HG03045 (cell line): Measurements from ENCODE around the gene PRCC.

ENCODE experiments used
- ATAC-seq: cut with Tn5 transposase; IDR thresholded peaks from one replicate; pipeline ENCODE4 v1.9.1; 2021; ENCODE audit warnings: mild to moderate bottlenecking, moderate library complexity; ENCODE audit not compliant: unreplicated experiment

The PRCC gene

GRCh38 chr1:156743367-156744302 lies 23.7 kb upstream of the PRCC start:
- no peak for ATAC-seq

- no peak for ATAC-seq
These were observed 23.0 kb upstream of the PRCC start for GRCh38 chr1:156744344-156744743.

DNA sequence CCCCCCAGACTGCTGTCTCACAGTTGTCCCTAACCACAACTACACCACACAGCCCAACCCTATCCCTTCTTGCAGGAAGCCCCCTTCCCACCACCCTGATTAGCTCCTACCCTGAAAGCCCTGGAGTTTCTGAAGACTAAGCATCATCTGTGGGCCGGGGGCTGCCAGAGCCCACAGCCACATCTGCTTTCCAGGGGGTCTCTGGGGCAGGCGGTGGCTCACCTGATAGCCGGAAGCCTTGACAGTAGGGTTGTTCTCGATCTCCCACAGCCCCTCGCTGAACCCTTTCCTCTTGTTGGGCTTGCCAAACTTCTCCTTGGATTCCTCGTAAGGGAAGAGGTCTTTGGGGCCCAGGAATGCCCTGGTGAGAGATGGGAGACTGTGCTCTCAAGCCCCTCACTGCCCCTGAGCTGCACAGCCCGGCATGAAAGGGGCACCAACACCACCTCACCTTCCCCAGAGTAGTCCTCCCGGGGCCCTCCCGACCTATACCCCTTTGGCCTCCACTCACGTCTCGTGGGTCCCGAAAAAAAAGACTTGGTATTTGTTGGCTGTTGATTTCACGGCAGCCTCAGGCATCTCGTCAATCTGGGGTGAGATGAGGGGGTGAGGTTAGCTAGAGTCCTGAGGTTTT lies 22.4 kb upstream of the PRCC start:
- no peak for ATAC-seq

GRCh38 chr1:156745881-156746280 lies 21.5 kb upstream of the PRCC start:
- no peak for ATAC-seq

DNA sequence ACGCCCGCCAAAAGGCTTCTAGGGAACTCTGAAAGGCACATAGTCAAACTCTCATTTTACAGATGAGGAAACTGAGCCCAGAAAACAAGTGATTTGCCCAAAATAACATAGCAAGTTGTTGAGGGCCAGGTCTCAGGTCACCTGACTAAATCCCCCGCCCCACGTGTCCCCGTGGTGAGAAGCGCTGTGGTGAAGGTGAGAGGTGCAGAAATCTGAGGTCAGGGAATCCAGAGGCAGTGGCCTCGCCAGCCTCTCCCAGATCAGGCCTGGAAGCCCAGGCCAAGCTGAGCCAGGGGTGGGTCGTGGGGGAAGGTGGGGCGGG lies 21.0 kb upstream of the PRCC start:
- no peak for ATAC-seq

DNA sequence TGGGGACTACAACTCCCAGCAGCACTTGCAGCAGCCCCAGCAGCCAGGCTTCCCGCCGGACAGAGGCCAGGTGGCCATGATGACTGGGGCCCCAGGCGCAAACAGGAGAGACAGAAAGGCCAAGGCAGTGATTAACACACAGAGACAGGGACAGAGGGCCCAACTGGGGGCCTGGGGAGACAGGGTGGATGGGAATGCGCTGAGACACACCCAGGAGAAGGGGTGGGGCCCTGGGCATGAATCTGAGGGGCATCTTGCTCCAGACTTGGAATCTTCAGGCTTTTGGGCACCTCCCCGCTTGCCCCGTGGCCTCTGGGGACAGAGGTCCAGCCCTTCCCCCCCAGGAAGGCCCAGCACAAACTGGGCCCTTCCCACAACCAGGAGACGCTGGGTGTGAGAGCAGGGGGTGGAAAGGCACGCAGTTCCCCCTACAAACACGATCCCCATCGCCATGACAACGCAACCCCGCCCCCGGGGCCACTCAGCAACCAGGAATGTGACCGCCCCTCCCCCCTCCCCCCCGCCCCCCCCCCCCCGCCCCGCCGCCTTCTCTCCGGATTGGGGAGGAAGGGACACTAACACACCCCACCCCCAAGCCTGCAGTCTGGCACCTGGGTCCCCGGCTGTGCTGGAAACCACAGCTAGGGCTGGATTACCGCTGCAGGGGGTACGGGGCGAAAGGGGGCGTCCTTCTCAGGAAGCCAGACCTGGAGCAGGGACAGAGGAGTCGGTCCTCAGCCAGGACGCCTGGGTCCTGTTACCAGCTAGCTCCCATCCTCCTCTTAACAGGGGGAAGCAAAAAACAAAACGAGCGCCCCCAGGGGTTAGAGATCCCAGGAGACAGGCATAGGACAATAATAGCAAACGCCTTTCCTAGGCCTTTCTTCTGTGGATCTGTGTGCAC lies 20.4 kb upstream of the PRCC start:
- no peak for ATAC-seq

DNA sequence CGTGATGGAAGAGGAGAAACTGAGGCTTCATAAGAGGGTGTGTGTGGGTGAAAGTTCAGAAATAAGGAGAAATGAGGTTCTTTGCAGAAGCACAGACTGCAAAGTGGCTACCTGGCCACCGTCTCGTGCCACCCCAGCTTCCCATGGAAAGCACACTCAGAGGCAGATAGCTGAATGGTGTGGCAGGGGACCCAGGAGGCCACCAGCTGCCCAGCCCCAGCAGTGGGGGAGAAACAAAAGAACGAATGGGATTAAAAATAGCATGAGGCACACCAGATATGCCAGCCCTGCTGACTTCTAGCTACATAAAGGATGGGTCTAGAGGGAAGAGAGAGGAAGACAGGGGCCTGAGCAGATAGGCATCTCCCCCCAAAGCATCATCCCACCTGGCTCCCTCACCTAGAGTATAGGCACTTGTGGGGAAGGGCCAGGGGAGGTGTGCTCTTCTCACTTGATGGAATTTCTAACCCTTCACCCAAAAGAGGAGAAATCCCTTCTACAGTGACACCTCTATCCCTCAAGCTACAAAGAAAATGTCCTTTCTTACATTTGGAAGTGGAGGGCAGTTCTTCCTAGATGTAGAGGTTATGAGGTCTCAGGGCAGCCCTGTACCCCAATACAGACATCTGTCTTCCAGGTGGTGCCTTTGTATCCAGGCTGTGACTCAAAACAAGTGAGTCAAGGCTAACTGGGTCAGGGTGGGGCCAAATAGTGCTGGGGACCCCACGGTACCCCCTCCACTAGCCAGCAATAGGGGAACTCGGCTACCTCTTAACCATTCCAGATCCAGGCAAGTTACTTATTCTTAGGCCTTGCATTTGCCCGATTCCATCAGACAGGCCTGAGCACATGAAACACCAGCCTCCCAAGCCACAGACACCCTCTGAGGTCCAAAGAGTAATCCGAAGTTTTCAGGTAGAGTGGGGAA lies 19.3 kb upstream of the PRCC start:
- no peak for ATAC-seq

- ATAC-seq, result no peak
These were observed 18.5 kb upstream of the PRCC start for GRCh38 chr1:156748670-156749418.

DNA sequence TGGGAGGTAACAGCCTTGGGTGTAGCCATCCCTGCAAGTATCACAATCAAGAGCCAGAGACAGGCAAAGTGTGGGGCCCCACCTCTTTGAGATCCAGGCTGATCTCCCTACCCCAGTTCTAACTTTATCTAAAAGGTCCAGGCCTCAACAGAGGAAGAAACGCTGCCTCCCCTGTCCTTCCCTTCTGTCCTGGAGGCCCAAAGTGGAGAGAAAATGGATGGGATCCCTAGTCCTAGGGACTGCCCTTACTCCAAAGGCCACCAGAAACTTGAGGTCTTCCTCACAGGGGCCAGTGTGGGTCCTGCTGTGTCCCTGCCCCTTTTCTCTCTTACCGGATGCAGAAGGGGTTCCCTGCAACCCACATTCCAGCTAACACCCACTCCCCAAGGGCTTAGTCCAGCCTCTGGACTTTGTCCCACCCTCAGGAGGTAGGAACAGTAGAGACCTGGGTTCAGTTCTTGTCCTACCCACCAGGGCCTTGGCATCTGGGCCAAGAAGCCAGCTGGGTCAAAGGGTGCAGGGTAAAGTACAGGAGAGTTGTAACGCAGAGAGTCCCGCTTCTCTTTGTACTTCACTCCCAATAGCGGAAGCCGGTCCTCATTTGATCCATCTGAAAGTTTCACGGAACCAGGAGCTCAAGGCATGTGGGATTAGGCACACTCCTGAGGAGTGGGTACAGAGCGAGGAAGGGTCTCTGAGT lies 17.8 kb upstream of the PRCC start:
- no peak for ATAC-seq

- no peak for ATAC-seq
These were observed 17.1 kb upstream of the PRCC start for GRCh38 chr1:156750191-156750672.

GRCh38 chr1:156750711-156751450 lies 16.5 kb upstream of the PRCC start:
- ATAC-seq, result peak; percentile 13

DNA sequence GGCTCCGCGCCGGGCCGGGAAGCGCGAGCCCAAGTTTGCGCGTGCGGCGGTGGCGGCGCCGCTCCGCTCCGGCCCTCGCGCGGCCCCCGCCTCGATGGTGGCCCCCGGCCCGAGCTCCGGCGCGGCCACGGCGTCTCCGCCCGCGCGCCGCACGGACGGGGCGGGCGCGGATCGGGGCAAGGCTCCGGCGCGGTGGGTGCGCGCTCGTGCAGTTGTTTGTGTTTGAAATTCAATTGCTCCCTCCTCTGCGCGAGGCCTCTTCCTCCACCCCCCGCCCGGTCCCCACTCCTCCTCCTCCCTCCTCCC lies 15.9 kb upstream of the PRCC start, which contains the start of gene HDGF:
Gene HDGF (minus strand): TSS at position 225 of the 306 bp plus-strand sequence. CDS start 246 bp downstream, outside the sequence.
- ATAC-seq, result peak; percentile 15

- peak; percentile 74 for ATAC-seq
These were observed 15.4 kb upstream of the PRCC start for GRCh38 chr1:156751757-156752481.

- ATAC-seq, result no peak
These were observed 14.4 kb upstream of the PRCC start for GRCh38 chr1:156752843-156753482.

GRCh38 chr1:156754219-156754618 lies 13.1 kb upstream of the PRCC start:
- ATAC-seq, result no peak

DNA sequence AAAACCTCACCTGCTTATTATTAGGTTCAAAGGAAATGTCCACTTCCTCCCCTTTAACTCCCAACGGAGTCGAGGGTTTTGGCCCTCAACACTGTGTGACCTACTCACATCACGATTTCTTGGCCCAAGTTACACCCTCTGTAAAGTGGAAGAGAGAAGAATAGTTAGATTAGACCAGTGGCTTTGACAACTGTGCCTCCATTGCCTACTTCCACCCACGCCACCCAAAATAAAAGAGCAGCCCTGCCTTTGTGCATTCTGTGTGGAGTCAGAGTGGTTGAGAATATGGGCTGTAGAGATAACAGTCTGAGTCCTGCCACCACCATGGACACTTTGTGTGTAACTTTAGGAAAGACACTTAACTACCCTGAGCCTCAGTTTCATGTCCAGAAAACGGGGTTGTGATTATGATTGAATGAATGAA lies 11.8 kb upstream of the PRCC start:
- ATAC-seq, result no peak

DNA sequence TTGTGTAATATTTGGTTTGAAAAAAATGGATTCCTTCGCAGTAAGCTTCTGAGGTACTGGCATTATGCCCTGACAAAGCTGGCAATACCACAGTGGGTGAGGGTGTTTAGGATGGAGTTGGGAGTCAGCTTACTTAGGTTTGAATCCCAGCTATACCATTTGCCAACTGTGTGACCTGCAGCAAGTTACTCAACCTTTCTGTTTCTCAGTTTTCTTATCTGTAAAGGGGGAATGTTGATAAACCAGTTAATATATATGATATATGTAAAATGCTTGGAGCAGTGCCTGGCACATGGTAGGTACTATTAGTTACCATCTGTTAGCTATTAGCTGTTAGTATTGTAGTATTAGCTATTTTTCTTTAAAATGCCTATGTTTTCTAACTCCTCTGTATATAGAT lies 11.0 kb upstream of the PRCC start:
- no peak for ATAC-seq
